H9 (cell line): Measurements from ENCODE around the gene SLC29A1. TPM values are rescaled to one million over a fixed set of nuclear protein-coding genes. Genes with fewer than 3 reads are reported as not detected.

Experiments
- DNase-seq: peaks from one replicate; pipeline ENCODE4 v3.0.0-alpha.2; 2017
- H2AFZ ChIP-seq: one replicate; pipeline ENCODE4 v1.6.1; 2013; ENCODE audit warnings: mild to moderate bottlenecking, low read length, control low read depth, moderate library complexity
- H2AK5ac ChIP-seq: 2 replicates; pipeline ENCODE4 v1.6.1; 2013; ENCODE audit warnings: low read length, control low read depth, mixed read lengths; ENCODE audit not compliant: insufficient read length
- H2BK120ac ChIP-seq: one replicate; pipeline ENCODE4 v1.6.1; 2013; ENCODE audit warnings: low read depth, mild to moderate bottlenecking, low read length, control low read depth, inconsistent platforms; ENCODE audit not compliant: poor library complexity, severe bottlenecking
- H2BK12ac ChIP-seq: 2 replicates; pipeline ENCODE4 v1.6.1; 2013; ENCODE audit warnings: low read length, control low read depth, mixed read lengths, low read depth; ENCODE audit not compliant: insufficient read length
- H2BK15ac ChIP-seq: 2 replicates; pipeline ENCODE4 v1.6.1; 2013; ENCODE audit warnings: low read depth, low read length, control low read depth
- H2BK20ac ChIP-seq: one replicate; pipeline ENCODE4 v1.6.1; 2013; ENCODE audit warnings: low read depth, mild to moderate bottlenecking, low read length, control low read depth, inconsistent platforms; ENCODE audit not compliant: poor library complexity, severe bottlenecking
- H2BK5ac ChIP-seq: 2 replicates; pipeline ENCODE4 v1.6.1; 2013; ENCODE audit warnings: low read length, control low read depth, mixed read lengths; ENCODE audit not compliant: insufficient read length
- H3K14ac ChIP-seq: 2 replicates; pipeline ENCODE4 v1.6.1; 2013; ENCODE audit warnings: low read length, control low read depth; ENCODE audit not compliant: insufficient read depth
- H3K18ac ChIP-seq: 2 replicates; pipeline ENCODE4 v1.6.1; 2013; ENCODE audit warnings: low read depth, mild to moderate bottlenecking, mixed read lengths, low read length, control low read depth; ENCODE audit not compliant: insufficient read length
- H3K23ac ChIP-seq: 2 replicates; pipeline ENCODE4 v1.6.1; 2013; ENCODE audit warnings: low read length, control low read depth, mixed read lengths, low read depth; ENCODE audit not compliant: insufficient read length
- H3K23me2 ChIP-seq: 2 replicates; pipeline ENCODE4 v1.6.1; 2013; ENCODE audit warnings: low read depth, mild to moderate bottlenecking, mixed read lengths, low read length, control low read depth; ENCODE audit not compliant: insufficient read length, poor library complexity, severe bottlenecking
- H3K27ac ChIP-seq: 2 replicates; pipeline ENCODE4 v1.5.1; 2013; ENCODE audit warnings: low read length, control low read depth, mixed read lengths, low read depth; ENCODE audit not compliant: insufficient read length
- H3K27me3 ChIP-seq: 2 replicates; pipeline ENCODE4 v1.6.1; 2013; ENCODE audit warnings: low read length, control low read depth, inconsistent platforms; ENCODE audit not compliant: insufficient read depth
- H3K4ac ChIP-seq: 2 replicates; pipeline ENCODE4 v1.6.1; 2013; ENCODE audit warnings: low read depth, mild to moderate bottlenecking, control low read depth, inconsistent platforms, low read length, moderate library complexity
- H3K4me1 ChIP-seq: 2 replicates; pipeline ENCODE4 v1.6.1; 2013; ENCODE audit warnings: low read length, control low read depth, inconsistent platforms; ENCODE audit not compliant: insufficient read depth
- H3K4me2 ChIP-seq: 2 replicates; pipeline ENCODE4 v1.6.1; 2013; ENCODE audit warnings: low read length, control low read depth, mixed read lengths; ENCODE audit not compliant: insufficient read length, insufficient read depth
- H3K56ac ChIP-seq: 2 replicates; pipeline ENCODE4 v1.6.1; 2013; ENCODE audit warnings: low read depth, mild to moderate bottlenecking, mixed read lengths, low read length, control low read depth; ENCODE audit not compliant: insufficient read length
- H3K79me1 ChIP-seq: 2 replicates; pipeline ENCODE4 v1.6.1; 2013; ENCODE audit warnings: low read depth, mild to moderate bottlenecking, moderate library complexity, low read length, control low read depth, inconsistent platforms; ENCODE audit not compliant: insufficient read depth, poor library complexity, severe bottlenecking
- H3K79me2 ChIP-seq: 2 replicates; pipeline ENCODE4 v1.6.1; 2013; ENCODE audit warnings: low read length, control low read depth, inconsistent platforms; ENCODE audit not compliant: insufficient read depth
- H3K9ac ChIP-seq: 2 replicates; pipeline ENCODE4 v1.6.1; 2013; ENCODE audit warnings: low read length, control low read depth, mixed read lengths; ENCODE audit not compliant: insufficient read length; ENCODE audit errors: extremely low read depth
- H3K9me3 ChIP-seq: one replicate; pipeline ENCODE4 v1.6.1; 2013; ENCODE audit warnings: low read depth, low read length, inconsistent platforms; ENCODE audit not compliant: control insufficient read depth
- H3T11ph ChIP-seq: one replicate; pipeline ENCODE4 v1.6.1; 2013; ENCODE audit warnings: mild to moderate bottlenecking, low read length, control low read depth, inconsistent platforms
- H4K20me1 ChIP-seq: one replicate; pipeline ENCODE4 v1.6.1; 2013; ENCODE audit not compliant: control insufficient read depth, insufficient read length, insufficient read depth
- H4K5ac ChIP-seq: 2 replicates; pipeline ENCODE4 v1.6.1; 2013; ENCODE audit warnings: low read depth, mild to moderate bottlenecking, mixed read lengths, low read length, control low read depth; ENCODE audit not compliant: insufficient read length
- H4K8ac ChIP-seq: replicated peaks from 2 replicates; pipeline ENCODE4 v1.6.1; 2013; ENCODE audit warnings: low read length, control low read depth, mixed read lengths, low read depth; ENCODE audit not compliant: insufficient read length
- H4K91ac ChIP-seq: 2 replicates; pipeline ENCODE4 v1.6.1; 2013; ENCODE audit warnings: low read depth, mild to moderate bottlenecking, moderate library complexity, mixed read lengths, low read length, control low read depth; ENCODE audit not compliant: insufficient read length
- H3K27ac Mint-ChIP-seq, 3 experiments: 2 replicates in 2 of 3; 3 replicates in 1 of 3; pipeline ENCODE4 v1.8.0; 2020 to 2021; ENCODE audit warnings: mixed read lengths in 3 of 3, mild to moderate bottlenecking in 1 of 3, moderate library complexity in 1 of 3
- H3K27me3 Mint-ChIP-seq: 2 replicates; pipeline ENCODE4 v1.8.0; 2021; ENCODE audit warnings: low read depth, mild to moderate bottlenecking, moderate library complexity, mixed read lengths
- H3K36me3 Mint-ChIP-seq, 3 experiments: 2 replicates in 2 of 3; 3 replicates in 1 of 3; pipeline ENCODE4 v1.8.0; 2020 to 2021; ENCODE audit warnings: low read depth in 3 of 3, mixed read lengths in 3 of 3; ENCODE audit not compliant: insufficient read depth in 1 of 3
- H3K4me1 Mint-ChIP-seq, 2 experiments: 2 replicates each; pipeline ENCODE4 v1.8.0; 2020; ENCODE audit warnings: mixed read lengths in 2 of 2
- H3K4me3 Mint-ChIP-seq, 2 experiments: 2 replicates in 1 of 2; 3 replicates in 1 of 2; pipeline ENCODE4 v1.8.0; 2020 to 2021; ENCODE audit warnings: mild to moderate bottlenecking in 2 of 2, mixed read lengths in 2 of 2, moderate library complexity in 1 of 2
- H3K9me3 Mint-ChIP-seq, 2 experiments: 2 replicates in 1 of 2; 3 replicates in 1 of 2; pipeline ENCODE4 v1.8.0; 2020; ENCODE audit warnings: mild to moderate bottlenecking in 2 of 2, mixed read lengths in 2 of 2, moderate library complexity in 1 of 2
- WGBS: extraction: QIAGEN DNeasy Blood & Tissue Kit; methylation state at CpG from one replicate; pipeline ENCODE4 v1.1.7; 2013; ENCODE audit warnings: missing lambda C conversion rate, low lambda C conversion rate, mixed read lengths; ENCODE audit not compliant: insufficient read length; ENCODE audit errors: extremely low coverage; 5-methylcytosine and 5-hydroxymethylcytosine counted together
- total RNA-seq: library from RNA; stranded (reverse); gene quantifications from 2 replicates; pipeline ENCODE4 v1.2.1, GENCODE V29; 2021
- TF ChIP-seq, protein P1 (sequence below): fragments of 200-600 bp; sonication (generic); conservative IDR thresholded peaks from 3 replicates; pipeline ENCODE4 v1.8.0; 2021; ENCODE audit warnings: antibody characterized with exemption, mild to moderate bottlenecking

Gene SLC29A1
- total RNA-seq, 1 experiment from 2014 or later: 124 TPM

DNA sequence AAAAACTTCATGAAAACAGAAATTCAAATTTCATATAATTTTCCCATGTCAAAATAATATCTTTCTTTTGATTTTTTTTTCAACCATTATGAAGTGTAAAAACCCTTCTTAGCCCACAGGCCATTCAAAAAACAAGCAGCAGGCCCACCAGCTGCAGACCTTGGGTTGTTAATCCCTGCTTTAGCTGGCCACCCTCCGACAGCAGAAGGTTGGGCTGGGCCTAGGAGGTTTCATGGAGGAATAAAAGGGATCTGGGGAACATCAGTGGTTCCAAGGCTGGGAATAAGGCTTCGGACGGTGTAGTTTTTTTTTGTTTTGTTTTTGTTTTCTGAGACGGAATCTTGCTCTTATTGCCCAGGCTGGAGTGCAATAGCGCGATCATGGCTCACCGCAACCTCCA lies 19.9 kb downstream of the SLC29A1 start:
- H3K18ac ChIP-seq: no peak overlapping the region
- peaks cover 15% of the 10 kb centered on the region for H3K79me2 ChIP-seq
- H2BK120ac ChIP-seq: no peak overlapping the region
- DNase-seq: no peak
- no peak overlapping the region for H3K27ac Mint-ChIP-seq
- no peak overlapping the region for H2AFZ ChIP-seq
- H4K5ac ChIP-seq: no peak overlapping the region
- peaks cover 7% of the 10 kb centered on the region; the same call in 1 of the 2 replicates for H3K4me1 ChIP-seq
- H3K36me3 Mint-ChIP-seq: peaks cover 10 to 15% (median 13%) of the 10 kb centered on the region in 3 experiments
- H3K79me1 ChIP-seq: no peaks in the 10 kb centered on the region
- no peak overlapping the region for H2BK15ac ChIP-seq
- H3K27me3 Mint-ChIP-seq: peaks cover 26% of the 10 kb centered on the region
- H3K4me2 ChIP-seq: no peak overlapping the region
- H3K23me2 ChIP-seq: peaks cover 7% of the 10 kb centered on the region
- H3K9ac ChIP-seq: no peak overlapping the region
- H2BK12ac ChIP-seq: no peak overlapping the region
- H4K8ac ChIP-seq: no peak overlapping the region
- no peak overlapping the region for H3K27ac ChIP-seq
- no peaks in the 10 kb centered on the region for H3K27me3 ChIP-seq
- H3K4ac ChIP-seq: no peak overlapping the region
- TF ChIP-seq, protein P1, sequence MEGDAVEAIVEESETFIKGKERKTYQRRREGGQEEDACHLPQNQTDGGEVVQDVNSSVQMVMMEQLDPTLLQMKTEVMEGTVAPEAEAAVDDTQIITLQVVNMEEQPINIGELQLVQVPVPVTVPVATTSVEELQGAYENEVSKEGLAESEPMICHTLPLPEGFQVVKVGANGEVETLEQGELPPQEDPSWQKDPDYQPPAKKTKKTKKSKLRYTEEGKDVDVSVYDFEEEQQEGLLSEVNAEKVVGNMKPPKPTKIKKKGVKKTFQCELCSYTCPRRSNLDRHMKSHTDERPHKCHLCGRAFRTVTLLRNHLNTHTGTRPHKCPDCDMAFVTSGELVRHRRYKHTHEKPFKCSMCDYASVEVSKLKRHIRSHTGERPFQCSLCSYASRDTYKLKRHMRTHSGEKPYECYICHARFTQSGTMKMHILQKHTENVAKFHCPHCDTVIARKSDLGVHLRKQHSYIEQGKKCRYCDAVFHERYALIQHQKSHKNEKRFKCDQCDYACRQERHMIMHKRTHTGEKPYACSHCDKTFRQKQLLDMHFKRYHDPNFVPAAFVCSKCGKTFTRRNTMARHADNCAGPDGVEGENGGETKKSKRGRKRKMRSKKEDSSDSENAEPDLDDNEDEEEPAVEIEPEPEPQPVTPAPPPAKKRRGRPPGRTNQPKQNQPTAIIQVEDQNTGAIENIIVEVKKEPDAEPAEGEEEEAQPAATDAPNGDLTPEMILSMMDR: no peak
- no peaks in the 10 kb centered on the region for H4K20me1 ChIP-seq
- no peak overlapping the region for H3K4me3 Mint-ChIP-seq
- H3K14ac ChIP-seq: no peak overlapping the region
- peaks cover 3 to 4% of the 10 kb centered on the region in 2 experiments; a peak in 3 of 5 replicates for H3K9me3 Mint-ChIP-seq
- no peaks in the 10 kb centered on the region for H3K9me3 ChIP-seq
- no CpG with 5 or more reads among the region's 7 CpGs for WGBS
- no peak overlapping the region for H3K23ac ChIP-seq
- H2BK5ac ChIP-seq: no peak overlapping the region
- no peak overlapping the region for H2AK5ac ChIP-seq
- no peak overlapping the region for H3K56ac ChIP-seq
- no peak overlapping the region for H3T11ph ChIP-seq
- H3K4me1 Mint-ChIP-seq: peaks cover 14 to 22% of the 10 kb centered on the region in 2 experiments
- no peak overlapping the region for H2BK20ac ChIP-seq
- no peak overlapping the region for H4K91ac ChIP-seq
